Uterus (tissue), 2 donors: ENCODE data around the gene FAM53B.

ENCODE experiments used
- POLR2A ChIP-seq, 2 donors: fragments of 450-650 bp; IDR thresholded peaks; one replicate each; pipeline ENCODE4 v1.6.1; 2016; ENCODE audit warnings: antibody characterized with exemption in 2 of 2, mild to moderate bottlenecking in 1 of 2, moderate library complexity in 1 of 2
- TF ChIP-seq, protein P1 (sequence below), 4 experiments: fragments of 200-600 bp in 2 of 4; fragments of 450-650 bp in 2 of 4; sonication (generic) in 2 of 4; IDR thresholded peaks; one replicate each; pipeline ENCODE4 v1.5.1; 2016 to 2019; ENCODE audit warnings: antibody characterized with exemption in 4 of 4, mild to moderate bottlenecking in 2 of 4, moderate library complexity in 1 of 4

DNA sequence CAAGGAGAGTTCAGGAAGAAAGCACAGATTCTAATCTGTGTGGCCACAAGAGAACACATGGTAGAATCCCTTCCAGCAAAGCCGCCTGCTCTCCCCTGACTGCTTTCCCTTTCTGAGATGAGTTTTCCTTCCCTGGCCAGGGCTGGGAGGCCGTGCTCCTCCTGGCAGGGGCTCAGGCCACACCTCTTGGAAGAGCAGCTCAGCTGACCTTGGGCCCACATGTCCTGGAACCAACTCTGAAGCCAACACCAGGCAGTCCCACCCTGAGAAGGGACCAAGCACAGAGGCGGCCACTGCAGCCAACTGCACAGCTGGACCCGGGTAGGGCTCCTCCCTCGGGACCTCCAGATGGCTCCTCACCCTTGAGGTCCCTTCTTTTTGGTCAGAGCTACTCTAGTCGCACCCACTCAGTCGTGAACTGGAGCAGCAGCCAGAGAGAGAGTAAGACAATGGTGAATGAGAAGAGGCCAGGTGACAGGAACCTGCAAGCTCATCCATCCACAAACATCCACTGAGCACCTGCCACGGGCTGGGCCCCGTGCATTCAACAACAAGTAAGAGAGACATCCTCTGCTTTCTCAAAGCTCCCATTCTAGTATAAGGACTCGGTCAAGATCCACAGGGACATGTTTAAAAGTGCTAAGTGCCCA, 40.3 kb downstream of the FAM53B start:
- peak in 1 of 2 donors; percentile 37 for TF ChIP-seq POLR2A (IDR thresholded peaks at IDR 0.05)
- TF ChIP-seq, protein P1, sequence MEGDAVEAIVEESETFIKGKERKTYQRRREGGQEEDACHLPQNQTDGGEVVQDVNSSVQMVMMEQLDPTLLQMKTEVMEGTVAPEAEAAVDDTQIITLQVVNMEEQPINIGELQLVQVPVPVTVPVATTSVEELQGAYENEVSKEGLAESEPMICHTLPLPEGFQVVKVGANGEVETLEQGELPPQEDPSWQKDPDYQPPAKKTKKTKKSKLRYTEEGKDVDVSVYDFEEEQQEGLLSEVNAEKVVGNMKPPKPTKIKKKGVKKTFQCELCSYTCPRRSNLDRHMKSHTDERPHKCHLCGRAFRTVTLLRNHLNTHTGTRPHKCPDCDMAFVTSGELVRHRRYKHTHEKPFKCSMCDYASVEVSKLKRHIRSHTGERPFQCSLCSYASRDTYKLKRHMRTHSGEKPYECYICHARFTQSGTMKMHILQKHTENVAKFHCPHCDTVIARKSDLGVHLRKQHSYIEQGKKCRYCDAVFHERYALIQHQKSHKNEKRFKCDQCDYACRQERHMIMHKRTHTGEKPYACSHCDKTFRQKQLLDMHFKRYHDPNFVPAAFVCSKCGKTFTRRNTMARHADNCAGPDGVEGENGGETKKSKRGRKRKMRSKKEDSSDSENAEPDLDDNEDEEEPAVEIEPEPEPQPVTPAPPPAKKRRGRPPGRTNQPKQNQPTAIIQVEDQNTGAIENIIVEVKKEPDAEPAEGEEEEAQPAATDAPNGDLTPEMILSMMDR (IDR thresholded peaks at IDR 0.05) = no peak
